ENCODE measurements around the gene ARSG.

DNA sequence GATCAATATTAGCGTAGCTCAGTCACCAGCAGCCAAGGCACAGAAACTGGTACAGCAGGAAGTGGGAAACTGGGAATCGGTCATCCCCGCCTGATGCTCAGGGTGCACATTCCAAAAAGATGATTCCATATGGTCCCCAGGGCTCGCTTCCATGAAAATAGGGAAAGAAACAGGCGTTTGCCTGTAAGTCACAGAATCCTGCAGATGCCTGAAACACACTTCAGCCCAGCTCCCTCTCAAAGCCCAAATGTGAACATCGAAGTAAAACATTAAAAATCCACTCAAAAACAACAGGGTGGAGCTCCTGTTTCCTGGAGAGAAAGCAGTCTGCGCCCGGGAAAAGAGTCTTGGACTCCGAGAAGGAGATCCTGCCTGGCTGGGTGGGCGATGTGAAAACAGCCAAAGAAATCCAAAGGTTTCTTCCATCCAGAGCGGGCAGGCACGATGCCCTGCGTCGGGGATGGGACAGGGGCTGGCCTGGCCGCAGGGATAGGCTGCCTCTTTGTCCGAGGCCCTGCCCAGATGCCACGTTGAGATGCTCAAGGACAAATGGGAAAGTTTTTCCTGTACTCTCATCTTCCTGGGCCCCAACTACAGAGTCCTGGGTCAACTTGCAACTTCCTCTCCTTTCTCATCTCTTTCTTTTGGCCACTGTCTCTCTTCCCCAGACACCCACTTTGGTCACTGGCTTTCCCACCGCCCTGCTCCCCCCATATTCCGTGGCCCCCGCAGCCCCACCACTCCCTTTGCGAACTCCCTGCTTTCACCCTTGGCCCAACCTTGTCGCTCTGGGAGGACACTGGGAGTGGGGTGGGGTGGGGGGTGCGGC, 165.3 kb downstream of the ARSG start:
- TF ChIP-seq POLR2A (IDR thresholded peaks at IDR 0.05; ENCODE audit: low read depth, low read length) (no peak), POLR2AphosphoS5 (IDR thresholded peaks at IDR 0.05; ENCODE audit: low read depth, low read length) (no peak), TAF1 (IDR thresholded peaks at IDR 0.05; ENCODE audit: borderline replicate concordance, low read depth, low read length) (no peak)
